HepG2 (cell line): Measurements from ENCODE around the gene RAB6A. TPM values are rescaled to one million over a fixed set of nuclear protein-coding genes. Genes with fewer than 3 reads are reported as not detected.

Source experiments
- BCL6 ChIP-seq: IDR thresholded peaks from 2 replicates; pipeline ENCODE4 v1.6.1; 2016; ENCODE audit warnings: missing genetic modification reagents, missing compliant biosample characterization
- CERS6 ChIP-seq: sonication (generic); formaldehyde crosslinking; IDR thresholded peaks from 2 replicates; pipeline ENCODE4 v1.5.0; 2020; ENCODE audit warnings: missing genetic modification reagents
- NONO ChIP-seq, 2 experiments: fragments of 450-650 bp in 1 of 2; sonication (generic) in 1 of 2; formaldehyde crosslinking in 1 of 2; IDR thresholded peaks in 1 of 2; conservative IDR thresholded peaks in 1 of 2; 2 replicates each; pipeline versions ENCODE4 v1.6.1 to v1.8.0; 2017 to 2022; ENCODE audit warnings: mild to moderate bottlenecking in 1 of 2, missing genetic modification reagents in 1 of 2, moderate library complexity in 1 of 2
- REL ChIP-seq: sonication (generic); formaldehyde crosslinking; conservative IDR thresholded peaks from 2 replicates; pipeline ENCODE4 v1.8.0; 2022; ENCODE audit warnings: mild to moderate bottlenecking, missing genetic modification reagents, moderate library complexity
- SAFB2 ChIP-seq: sonication (generic); formaldehyde crosslinking; IDR thresholded peaks from 2 replicates; pipeline ENCODE4 v1.5.1; 2020; ENCODE audit warnings: missing genetic modification reagents, low read depth, mild to moderate bottlenecking, borderline replicate concordance
- TARDBP ChIP-seq: sonication (generic); formaldehyde crosslinking; IDR thresholded peaks from 2 replicates; pipeline ENCODE4 v1.8.0; 2022; ENCODE audit warnings: mild to moderate bottlenecking, missing genetic modification reagents
- TBX3 ChIP-seq: fragments of 450-650 bp; IDR thresholded peaks from 2 replicates; pipeline ENCODE4 v1.6.1; 2017; ENCODE audit warnings: antibody characterized with exemption, mild to moderate bottlenecking, inconsistent platforms, borderline replicate concordance
- ZMAT5 ChIP-seq: sonication (generic); formaldehyde crosslinking; IDR thresholded peaks from 2 replicates; pipeline ENCODE4 v1.5.0; 2020; ENCODE audit warnings: mild to moderate bottlenecking, low read depth, missing genetic modification reagents, borderline replicate concordance
- ZNF337 ChIP-seq: sonication (generic); formaldehyde crosslinking; IDR thresholded peaks from 2 replicates; pipeline ENCODE4 v1.5.1; 2020; ENCODE audit warnings: missing genetic modification reagents, low read depth, mild to moderate bottlenecking, borderline replicate concordance
- ZNF367 ChIP-seq: sonication (generic); formaldehyde crosslinking; IDR thresholded peaks from 2 replicates; pipeline ENCODE4 v1.4.0; 2020; ENCODE audit warnings: missing genetic modification reagents, borderline replicate concordance
- ZNF558 ChIP-seq: sonication (generic); formaldehyde crosslinking; IDR thresholded peaks from 2 replicates; pipeline ENCODE4 v1.9.0; 2022; ENCODE audit warnings: mild to moderate bottlenecking, missing genetic modification reagents, borderline replicate concordance
- ZNF691 ChIP-seq: sonication (generic); formaldehyde crosslinking; IDR thresholded peaks from 2 replicates; pipeline ENCODE4 v1.4.0; 2020; ENCODE audit warnings: missing genetic modification reagents, low read depth, mild to moderate bottlenecking, borderline replicate concordance
- ZNF749 ChIP-seq: sonication (generic); formaldehyde crosslinking; IDR thresholded peaks from 2 replicates; pipeline ENCODE4 v1.8.0; 2022; ENCODE audit warnings: mild to moderate bottlenecking, missing genetic modification reagents, moderate library complexity, borderline replicate concordance
- polyA plus RNA-seq, 8 experiments: library from polyadenylated mRNA; depleted of rRNA in 3 of 8; stranded (reverse) in 7 of 8; unstranded in 1 of 8; fragments of >200 nt; fragmentation: Illumina TruSeq in 4 of 8; extraction: Trizol in 4 of 8; gene quantifications; 2 replicates each; pipeline versions ENCODE4 v1.2.1 to v1.2.3, GENCODE V29; 2011 to 2016; ENCODE audit warnings: low read depth in 4 of 8, missing spikeins in 1 of 8, mixed read lengths in 1 of 8; ENCODE audit not compliant: insufficient read depth in 1 of 8
- total RNA-seq, 5 experiments: library from RNA; depleted of rRNA; stranded (reverse); fragments of >200 nt; fragmentation: Illumina TruSeq; extraction: Trizol; gene quantifications; 2 replicates each; pipeline ENCODE4 v1.2.3, GENCODE V29; 2016; ENCODE audit warnings: low read depth in 1 of 5
- TF ChIP-seq, protein P1 (sequence below): sonication (generic); formaldehyde crosslinking; conservative IDR thresholded peaks from 2 replicates; pipeline ENCODE4 v1.8.0; 2022; ENCODE audit warnings: mild to moderate bottlenecking, moderate library complexity, missing genetic modification reagents
- TF ChIP-seq, protein P2 (sequence below): sonication (generic); formaldehyde crosslinking; IDR thresholded peaks from 2 replicates; pipeline ENCODE4 v1.4.0; 2020; ENCODE audit warnings: missing genetic modification reagents
- TF ChIP-seq, protein P3 (sequence below): sonication (generic); formaldehyde crosslinking; conservative IDR thresholded peaks from 2 replicates; pipeline ENCODE4 v1.8.0; 2022; ENCODE audit warnings: missing genetic modification reagents
- TF ChIP-seq, protein P4 (sequence below): sonication (generic); formaldehyde crosslinking; IDR thresholded peaks from 2 replicates; pipeline ENCODE4 v1.5.0; 2020; ENCODE audit warnings: mild to moderate bottlenecking, missing genetic modification reagents, borderline replicate concordance

The RAB6A gene
- total and polyA plus RNA-seq, 2 of the 13 experiments (the other 11 are each of a cell fraction or from before 2014, with no cell fraction given), result 74.3 to 121 TPM

GRCh38 chr11:73652046-73652730 is 108.7 kb downstream of the RAB6A start (continued):
- TF ChIP-seq, protein P1, sequence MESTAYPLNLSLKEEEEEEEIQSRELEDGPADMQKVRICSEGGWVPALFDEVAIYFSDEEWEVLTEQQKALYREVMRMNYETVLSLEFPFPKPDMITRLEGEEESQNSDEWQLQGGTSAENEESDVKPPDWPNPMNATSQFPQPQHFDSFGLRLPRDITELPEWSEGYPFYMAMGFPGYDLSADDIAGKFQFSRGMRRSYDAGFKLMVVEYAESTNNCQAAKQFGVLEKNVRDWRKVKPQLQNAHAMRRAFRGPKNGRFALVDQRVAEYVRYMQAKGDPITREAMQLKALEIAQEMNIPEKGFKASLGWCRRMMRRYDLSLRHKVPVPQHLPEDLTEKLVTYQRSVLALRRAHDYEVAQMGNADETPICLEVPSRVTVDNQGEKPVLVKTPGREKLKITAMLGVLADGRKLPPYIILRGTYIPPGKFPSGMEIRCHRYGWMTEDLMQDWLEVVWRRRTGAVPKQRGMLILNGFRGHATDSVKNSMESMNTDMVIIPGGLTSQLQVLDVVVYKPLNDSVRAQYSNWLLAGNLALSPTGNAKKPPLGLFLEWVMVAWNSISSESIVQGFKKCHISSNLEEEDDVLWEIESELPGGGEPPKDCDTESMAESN (CRISPR knock-in tag), result peak; percentile 75
- peak; percentile 14; the same call in 1 of the 2 replicates for TF ChIP-seq BCL6 (CRISPR knock-in tag)
- TF ChIP-seq TBX3, result no peak
- TF ChIP-seq ZNF749 (CRISPR knock-in tag), result no peak
- no peak for TF ChIP-seq ZNF337 (CRISPR knock-in tag)
- TF ChIP-seq TARDBP (CRISPR knock-in tag), result peak; percentile 63; the same call in 1 of the 2 replicates
- TF ChIP-seq ZNF691 (CRISPR knock-in tag), result peak; percentile 61; the same call in 1 of the 2 replicates
- TF ChIP-seq SAFB2, result no peak; the same call in 1 of the 2 replicates
- no peak for TF ChIP-seq ZNF558
- TF ChIP-seq, protein P2, sequence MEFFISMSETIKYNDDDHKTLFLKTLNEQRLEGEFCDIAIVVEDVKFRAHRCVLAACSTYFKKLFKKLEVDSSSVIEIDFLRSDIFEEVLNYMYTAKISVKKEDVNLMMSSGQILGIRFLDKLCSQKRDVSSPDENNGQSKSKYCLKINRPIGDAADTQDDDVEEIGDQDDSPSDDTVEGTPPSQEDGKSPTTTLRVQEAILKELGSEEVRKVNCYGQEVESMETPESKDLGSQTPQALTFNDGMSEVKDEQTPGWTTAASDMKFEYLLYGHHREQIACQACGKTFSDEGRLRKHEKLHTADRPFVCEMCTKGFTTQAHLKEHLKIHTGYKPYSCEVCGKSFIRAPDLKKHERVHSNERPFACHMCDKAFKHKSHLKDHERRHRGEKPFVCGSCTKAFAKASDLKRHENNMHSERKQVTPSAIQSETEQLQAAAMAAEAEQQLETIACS (CRISPR knock-in tag), result no peak
- no peak for TF ChIP-seq ZMAT5
- no peak for TF ChIP-seq REL (CRISPR knock-in tag)
- no peak for TF ChIP-seq ZNF367 (CRISPR knock-in tag)
- TF ChIP-seq CERS6 (CRISPR knock-in tag), result no peak
- TF ChIP-seq, protein P3, sequence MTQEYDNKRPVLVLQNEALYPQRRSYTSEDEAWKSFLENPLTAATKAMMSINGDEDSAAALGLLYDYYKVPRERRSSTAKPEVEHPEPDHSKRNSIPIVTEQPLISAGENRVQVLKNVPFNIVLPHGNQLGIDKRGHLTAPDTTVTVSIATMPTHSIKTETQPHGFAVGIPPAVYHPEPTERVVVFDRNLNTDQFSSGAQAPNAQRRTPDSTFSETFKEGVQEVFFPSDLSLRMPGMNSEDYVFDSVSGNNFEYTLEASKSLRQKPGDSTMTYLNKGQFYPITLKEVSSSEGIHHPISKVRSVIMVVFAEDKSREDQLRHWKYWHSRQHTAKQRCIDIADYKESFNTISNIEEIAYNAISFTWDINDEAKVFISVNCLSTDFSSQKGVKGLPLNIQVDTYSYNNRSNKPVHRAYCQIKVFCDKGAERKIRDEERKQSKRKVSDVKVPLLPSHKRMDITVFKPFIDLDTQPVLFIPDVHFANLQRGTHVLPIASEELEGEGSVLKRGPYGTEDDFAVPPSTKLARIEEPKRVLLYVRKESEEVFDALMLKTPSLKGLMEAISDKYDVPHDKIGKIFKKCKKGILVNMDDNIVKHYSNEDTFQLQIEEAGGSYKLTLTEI, result no peak
- TF ChIP-seq, protein P4, sequence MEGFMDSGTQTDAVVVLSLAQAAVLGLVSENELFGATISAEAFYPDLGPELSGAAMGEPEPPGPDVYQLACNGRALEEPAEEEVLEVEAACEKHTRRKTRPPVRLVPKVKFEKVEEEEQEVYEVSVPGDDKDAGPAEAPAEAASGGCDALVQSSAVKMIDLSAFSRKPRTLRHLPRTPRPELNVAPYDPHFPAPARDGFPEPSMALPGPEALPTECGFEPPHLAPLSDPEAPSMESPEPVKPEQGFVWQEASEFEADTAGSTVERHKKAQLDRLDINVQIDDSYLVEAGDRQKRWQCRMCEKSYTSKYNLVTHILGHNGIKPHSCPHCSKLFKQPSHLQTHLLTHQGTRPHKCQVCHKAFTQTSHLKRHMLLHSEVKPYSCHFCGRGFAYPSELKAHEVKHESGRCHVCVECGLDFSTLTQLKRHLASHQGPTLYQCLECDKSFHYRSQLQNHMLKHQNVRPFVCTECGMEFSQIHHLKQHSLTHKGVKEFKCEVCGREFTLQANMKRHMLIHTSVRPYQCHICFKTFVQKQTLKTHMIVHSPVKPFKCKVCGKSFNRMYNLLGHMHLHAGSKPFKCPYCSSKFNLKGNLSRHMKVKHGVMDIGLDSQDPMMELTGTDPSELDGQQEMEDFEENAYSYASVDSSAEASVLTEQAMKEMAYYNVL (CRISPR knock-in tag), result no peak; the same call in 1 of the 2 replicates
- no peak for TF ChIP-seq NONO (IDR thresholded peaks at IDR 0.05)
- peak; percentile 84 for TF ChIP-seq NONO (CRISPR knock-in tag; conservative IDR thresholded peaks at IDR 0.05)
